ENCODE results near the gene PCSK6.

PCSK6 gene

DNA sequence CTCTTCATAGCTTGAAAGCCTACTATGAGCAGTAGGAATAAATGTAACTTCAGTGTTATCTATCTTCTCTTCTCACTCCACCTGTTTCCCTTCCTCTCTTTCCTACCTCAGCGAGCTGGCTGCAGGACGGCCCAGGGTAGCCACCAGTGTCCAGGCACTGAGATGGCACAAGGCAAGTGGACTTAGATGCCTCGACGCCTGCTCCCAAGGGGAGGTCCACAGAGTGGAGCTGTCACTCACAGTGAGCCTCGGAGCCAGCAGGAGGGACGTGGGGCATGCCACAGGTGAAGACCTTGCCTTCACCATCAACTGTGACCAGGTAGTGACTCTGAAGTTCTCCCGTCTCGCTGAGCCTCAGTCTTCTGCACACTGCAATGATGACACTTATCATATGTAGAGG lies 88.2 kb downstream of the PCSK6 start:
- DNase-seq (no peak), ATAC-seq (no peak)
- Mint-ChIP-seq H3K4me1 (peaks cover 9% of the 10 kb centered on the region), H3K27ac (no peak overlapping the region), H3K36me3 (ENCODE audit: low read depth) (no peaks in the 10 kb centered on the region), H3K4me3 (no peak overlapping the region), H3K9me3 (no peaks in the 10 kb centered on the region), H3K27me3 (peaks cover 17% of the 10 kb centered on the region)

DNA sequence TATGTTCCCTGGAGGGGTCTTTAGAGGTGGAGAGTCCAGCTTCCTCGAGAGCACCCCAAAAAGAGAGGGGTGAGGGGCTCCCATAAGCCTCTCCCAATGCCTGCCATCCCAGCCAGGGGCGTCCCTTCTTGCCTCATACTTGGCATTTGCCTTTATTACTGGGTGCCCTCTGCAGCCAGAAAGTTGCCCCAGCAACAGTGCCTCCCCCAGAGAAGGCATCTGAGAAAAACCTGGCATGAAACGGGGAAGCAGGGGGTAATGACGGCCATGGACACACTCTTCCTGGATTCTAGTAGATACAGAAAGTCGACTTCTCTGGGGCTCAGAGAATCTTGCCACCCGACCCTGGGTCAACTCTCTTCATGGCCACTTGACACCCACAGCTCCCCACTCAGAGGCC lies 90.1 kb downstream of the PCSK6 start:
- DNase-seq: no peak
- Mint-ChIP-seq H3K9me3 (no peaks in the 10 kb centered on the region), H3K4me1 (peaks cover 8% of the 10 kb centered on the region), H3K36me3 (ENCODE audit: low read depth) (no peaks in the 10 kb centered on the region), H3K27me3 (peaks cover 22% of the 10 kb centered on the region), H3K4me3 (no peak overlapping the region), H3K27ac (no peak overlapping the region)
- no peak for ATAC-seq

DNA sequence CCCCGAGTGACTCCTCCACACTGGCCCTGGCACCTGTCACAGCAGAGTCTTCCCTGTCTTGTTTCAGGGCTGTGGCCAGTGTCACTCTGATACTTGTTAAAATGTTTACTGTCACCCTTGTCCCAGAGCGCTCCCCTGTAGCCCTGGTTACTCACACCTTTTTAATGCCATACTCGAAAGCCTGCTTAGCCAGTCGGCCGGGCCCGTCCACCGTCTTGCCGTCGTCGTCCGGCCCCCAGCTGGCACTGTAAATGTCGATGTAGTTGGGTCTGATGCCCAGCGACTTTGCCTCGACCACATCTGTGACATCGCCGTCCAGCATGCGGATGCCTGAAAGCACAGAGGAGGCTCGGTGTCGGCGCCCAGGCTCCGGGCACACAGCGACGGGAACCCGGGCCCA lies 91.3 kb downstream of the PCSK6 start:
- Mint-ChIP-seq H3K36me3 (ENCODE audit: low read depth) (no peaks in the 10 kb centered on the region), H3K27ac (no peak overlapping the region), H3K4me1 (peaks cover 8% of the 10 kb centered on the region), H3K27me3 (peaks cover 22% of the 10 kb centered on the region), H3K4me3 (no peak overlapping the region), H3K9me3 (no peaks in the 10 kb centered on the region)
- DNase-seq (no peak), ATAC-seq (no peak)

DNA sequence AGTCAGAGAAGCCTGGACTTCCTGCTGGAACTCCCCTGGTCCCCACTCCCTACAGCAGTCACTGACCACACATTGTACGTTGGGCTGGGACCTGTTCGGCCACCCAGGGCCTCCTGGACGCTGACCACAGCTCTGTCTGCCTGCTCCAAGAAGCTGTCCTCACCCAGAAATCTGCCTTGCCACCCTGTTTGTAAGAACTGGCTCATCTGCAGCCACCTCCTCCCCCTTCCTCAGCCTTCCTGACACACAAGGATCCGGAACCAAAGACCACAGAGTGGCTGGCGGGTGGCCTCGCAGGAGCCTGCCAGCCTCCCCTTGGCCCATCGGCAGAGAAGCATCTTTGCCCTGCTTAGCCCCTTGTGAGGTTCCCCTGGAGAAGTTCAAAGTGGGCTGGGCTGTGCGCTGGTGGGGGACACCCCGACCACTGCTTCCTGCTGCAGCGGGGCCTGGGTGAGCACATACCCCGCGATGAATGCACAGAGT lies 91.9 kb downstream of the PCSK6 start:
- no peak overlapping the region for H3K4me3 Mint-ChIP-seq
- DNase-seq (no peak), ATAC-seq (no peak)
- no peak overlapping the region for H3K27ac Mint-ChIP-seq
- H3K36me3 Mint-ChIP-seq (ENCODE audit: low read depth): no peaks in the 10 kb centered on the region
- peaks cover 8% of the 10 kb centered on the region for H3K4me1 Mint-ChIP-seq
- peaks cover 22% of the 10 kb centered on the region for H3K27me3 Mint-ChIP-seq
- no peaks in the 10 kb centered on the region for H3K9me3 Mint-ChIP-seq

DNA sequence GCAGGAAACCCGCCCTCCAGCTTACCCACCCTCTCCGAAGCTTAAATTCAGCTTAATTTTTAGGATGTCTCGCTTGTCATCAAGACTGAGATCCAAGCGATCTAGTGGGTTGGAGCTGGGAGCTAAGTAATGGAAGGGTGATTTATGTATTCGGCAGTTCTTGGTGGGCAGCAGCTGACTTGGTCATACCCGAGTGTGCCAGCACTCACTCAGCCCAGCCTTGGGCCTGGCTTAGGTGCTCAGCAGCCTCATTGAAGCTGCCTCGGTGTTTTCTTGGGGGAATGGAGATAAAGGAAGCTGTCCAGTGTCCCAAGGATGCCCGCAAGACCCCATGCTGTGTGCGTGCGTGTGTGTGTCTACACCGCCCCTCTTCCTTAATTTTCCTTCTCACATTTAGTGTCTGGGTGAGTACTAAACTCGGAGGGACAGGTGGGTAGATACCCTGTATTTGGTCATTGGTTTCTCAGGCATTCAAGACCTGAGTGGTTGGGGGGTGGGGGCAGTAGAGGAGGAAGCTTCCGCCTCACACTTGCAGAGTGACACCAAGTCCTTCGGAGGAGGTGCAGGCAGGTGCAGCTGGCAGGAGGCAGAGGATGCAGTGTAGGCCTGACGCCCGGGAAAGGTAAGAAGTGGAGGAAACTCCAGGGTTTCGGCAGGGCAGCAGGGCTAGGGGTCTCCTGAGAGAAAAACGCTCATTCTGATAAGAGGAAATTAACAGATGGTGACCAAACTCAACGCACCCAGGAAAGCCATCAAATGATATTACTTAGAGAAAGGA lies 92.8 kb downstream of the PCSK6 start:
- no peak for DNase-seq

DNA sequence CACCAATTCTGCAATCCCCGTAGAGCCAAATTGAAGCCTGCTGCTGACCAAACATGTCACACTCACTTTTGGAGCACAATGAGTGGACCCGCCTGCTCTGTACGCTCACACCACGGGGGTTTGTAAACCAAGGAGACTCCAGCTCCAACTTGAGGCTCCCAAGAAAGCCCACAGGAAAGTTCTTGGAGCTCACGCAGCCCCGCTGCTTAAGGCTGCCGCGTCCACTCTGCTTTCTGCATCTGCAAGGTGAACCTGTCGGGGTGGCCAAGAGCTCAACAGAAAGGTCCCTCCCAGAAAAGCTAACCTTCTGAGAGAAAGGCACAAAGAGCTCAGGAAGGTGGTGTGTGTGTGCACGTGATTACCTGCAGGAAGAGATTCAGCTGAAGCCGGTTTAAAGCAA lies 94.9 kb downstream of the PCSK6 start:
- no peak for DNase-seq
- H3K36me3 Mint-ChIP-seq (ENCODE audit: low read depth): no peaks in the 10 kb centered on the region
- no peak overlapping the region for H3K4me3 Mint-ChIP-seq
- H3K9me3 Mint-ChIP-seq: no peaks in the 10 kb centered on the region
- peaks cover 21% of the 10 kb centered on the region for H3K27me3 Mint-ChIP-seq
- H3K4me1 Mint-ChIP-seq: peaks cover 14% of the 10 kb centered on the region
- ATAC-seq: no peak
- no peak overlapping the region for H3K27ac Mint-ChIP-seq

More for the DNA sequence above, 92.8 kb downstream of the PCSK6 start:
- Mint-ChIP-seq H3K9me3 (no peaks in the 10 kb centered on the region), H3K4me3 (no peak overlapping the region), H3K27ac (no peak overlapping the region), H3K27me3 (peaks cover 22% of the 10 kb centered on the region), H3K36me3 (ENCODE audit: low read depth) (no peaks in the 10 kb centered on the region), H3K4me1 (peaks cover 13% of the 10 kb centered on the region)
- ATAC-seq: no peak

DNA sequence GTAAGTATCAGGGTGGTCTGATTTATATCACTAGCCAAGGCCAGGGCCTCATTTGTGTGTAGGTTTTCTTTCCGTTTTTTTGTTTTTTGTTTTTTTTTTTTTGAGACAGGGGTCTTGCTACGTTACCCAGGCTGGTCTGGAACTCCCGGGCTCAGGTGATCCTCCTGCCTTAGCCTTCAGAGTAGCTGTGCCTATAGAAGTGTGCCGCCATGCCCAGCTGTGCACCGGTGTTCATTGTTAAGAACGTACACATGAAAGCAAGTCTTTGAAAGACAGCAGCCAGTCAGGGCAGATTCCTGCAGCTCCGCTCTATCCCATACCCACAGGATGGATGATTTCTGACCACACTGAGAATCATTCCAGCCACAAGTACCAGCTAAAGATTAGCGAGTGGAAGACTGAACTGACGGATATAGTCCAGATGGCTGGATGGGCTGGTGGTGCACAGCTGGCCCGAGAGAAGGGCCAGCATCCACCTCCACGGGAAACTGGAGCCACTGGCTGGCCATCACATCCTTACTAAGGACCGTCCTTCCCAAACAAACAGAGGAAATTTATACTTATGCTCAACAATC lies 95.4 kb downstream of the PCSK6 start:
- DNase-seq (no peak), ATAC-seq (no peak)
- Mint-ChIP-seq H3K9me3 (no peaks in the 10 kb centered on the region), H3K4me3 (no peak overlapping the region), H3K27me3 (peaks cover 20% of the 10 kb centered on the region), H3K36me3 (ENCODE audit: low read depth) (no peaks in the 10 kb centered on the region), H3K4me1 (peaks cover 14% of the 10 kb centered on the region), H3K27ac (no peak overlapping the region)

DNA sequence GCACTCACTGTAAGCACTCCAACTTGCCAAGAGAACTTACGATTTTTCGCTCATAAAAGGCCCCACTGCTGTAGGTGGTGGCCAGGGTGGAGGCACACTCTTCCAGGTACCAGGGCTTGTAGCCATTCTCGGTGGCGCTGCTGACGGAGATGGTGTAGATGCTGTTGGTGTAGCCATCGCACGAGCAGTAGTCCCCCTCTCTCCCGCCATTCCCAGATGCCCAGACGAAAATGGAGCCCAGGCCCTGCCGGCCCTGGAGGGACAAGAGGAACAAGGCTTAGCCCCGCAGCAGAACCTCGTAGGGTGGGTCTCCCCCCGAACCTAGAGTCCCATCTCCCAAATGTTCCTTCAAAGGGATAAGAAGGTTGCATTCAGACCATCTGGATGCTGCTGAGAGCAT lies 96.3 kb downstream of the PCSK6 start:
- Mint-ChIP-seq H3K4me3 (no peak overlapping the region), H3K9me3 (no peaks in the 10 kb centered on the region), H3K4me1 (peaks cover 13% of the 10 kb centered on the region), H3K27me3 (peaks cover 18% of the 10 kb centered on the region), H3K36me3 (ENCODE audit: low read depth) (no peaks in the 10 kb centered on the region), H3K27ac (no peak overlapping the region)
- ATAC-seq (no peak), DNase-seq (no peak)

DNA sequence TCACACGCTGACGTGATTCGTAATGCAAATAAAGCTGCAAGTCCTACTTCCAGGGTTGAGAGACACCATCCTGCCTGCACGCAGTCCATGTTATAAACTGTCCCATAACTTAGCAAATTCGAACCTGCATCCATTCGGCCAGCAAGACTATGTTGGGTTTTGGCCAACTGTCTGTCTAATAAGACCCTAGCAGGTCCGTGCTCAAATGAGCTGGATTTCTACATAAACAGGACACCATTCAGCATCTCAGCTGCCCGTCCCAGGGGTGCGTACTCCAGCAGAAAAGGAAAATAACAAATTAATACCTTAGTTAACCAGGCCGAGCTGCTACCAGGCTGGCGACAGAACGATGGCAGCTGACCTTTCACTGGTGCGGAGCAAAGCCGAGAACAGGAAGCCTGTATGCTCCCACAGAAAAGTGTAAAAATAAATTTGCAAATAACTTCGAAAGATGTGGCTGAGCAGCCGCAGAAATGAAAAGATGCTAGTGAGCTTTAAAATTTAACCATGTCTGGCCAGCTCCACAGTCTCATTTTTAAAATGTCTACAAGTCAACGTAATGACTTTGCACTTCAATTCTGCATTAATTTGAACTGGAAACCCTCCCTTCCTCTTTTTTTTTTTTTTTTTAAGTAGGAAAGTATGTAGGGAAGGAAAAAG lies 97.4 kb downstream of the PCSK6 start:
- H3K27ac Mint-ChIP-seq: no peak overlapping the region
- no peak overlapping the region for H3K4me3 Mint-ChIP-seq
- no peaks in the 10 kb centered on the region for H3K9me3 Mint-ChIP-seq
- H3K36me3 Mint-ChIP-seq (ENCODE audit: low read depth): no peaks in the 10 kb centered on the region
- peaks cover 10% of the 10 kb centered on the region for H3K27me3 Mint-ChIP-seq
- ATAC-seq (no peak), DNase-seq (no peak)
- H3K4me1 Mint-ChIP-seq: peaks cover 6% of the 10 kb centered on the region

DNA sequence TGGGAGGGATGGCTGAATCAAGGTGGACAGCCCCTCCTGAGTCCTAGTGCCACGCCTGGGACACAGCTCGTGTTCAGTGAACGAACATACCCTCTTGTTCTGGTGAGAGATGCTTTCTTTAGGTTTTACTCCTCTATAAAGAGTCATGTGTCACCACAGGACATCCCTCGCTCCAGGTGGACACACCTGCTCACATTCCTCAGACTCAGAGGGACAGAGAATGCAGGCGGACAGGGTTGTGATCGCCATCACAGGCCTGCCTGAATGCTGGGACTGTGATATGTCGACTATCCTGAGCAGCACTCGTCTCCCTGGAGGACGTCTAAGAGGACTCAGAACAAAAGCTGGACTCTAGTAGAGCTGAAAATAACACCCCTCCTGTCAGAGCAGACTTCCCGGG lies 98.1 kb downstream of the PCSK6 start:
- H3K27me3 Mint-ChIP-seq: peaks cover 5% of the 10 kb centered on the region
- no peaks in the 10 kb centered on the region for H3K9me3 Mint-ChIP-seq
- ATAC-seq: no peak
- H3K4me1 Mint-ChIP-seq: peaks cover 6% of the 10 kb centered on the region
- H3K36me3 Mint-ChIP-seq (ENCODE audit: low read depth): no peaks in the 10 kb centered on the region
- no peak for DNase-seq
- H3K27ac Mint-ChIP-seq: no peak overlapping the region
- no peak overlapping the region for H3K4me3 Mint-ChIP-seq

DNA sequence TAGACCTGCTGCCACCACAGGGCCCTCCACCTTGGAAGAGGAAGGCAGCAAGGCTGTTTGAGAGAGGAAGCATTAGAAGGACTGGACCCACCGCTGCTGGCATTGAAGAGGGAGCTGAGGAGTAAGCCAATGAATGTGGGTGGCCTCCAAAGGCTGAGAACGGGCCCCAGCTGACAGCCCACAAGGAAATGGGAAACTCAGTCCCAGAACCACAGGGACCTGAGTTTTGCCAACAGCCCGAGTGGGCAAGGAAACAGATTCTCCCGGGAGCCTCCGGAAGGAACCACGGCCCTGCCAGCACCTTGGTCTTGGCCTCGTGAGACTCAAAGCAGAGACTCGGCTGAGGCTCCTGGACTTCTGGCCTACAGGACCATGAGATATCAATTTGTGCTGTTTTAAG lies 99.0 kb downstream of the PCSK6 start:
- no peak for ATAC-seq
- H3K36me3 Mint-ChIP-seq (ENCODE audit: low read depth): no peaks in the 10 kb centered on the region
- no peaks in the 10 kb centered on the region for H3K9me3 Mint-ChIP-seq
- H3K4me1 Mint-ChIP-seq: peaks cover 6% of the 10 kb centered on the region
- H3K4me3 Mint-ChIP-seq: no peak overlapping the region
- no peak overlapping the region for H3K27ac Mint-ChIP-seq
- peaks cover under 1% of the 10 kb centered on the region for H3K27me3 Mint-ChIP-seq
- no peak for DNase-seq

DNA sequence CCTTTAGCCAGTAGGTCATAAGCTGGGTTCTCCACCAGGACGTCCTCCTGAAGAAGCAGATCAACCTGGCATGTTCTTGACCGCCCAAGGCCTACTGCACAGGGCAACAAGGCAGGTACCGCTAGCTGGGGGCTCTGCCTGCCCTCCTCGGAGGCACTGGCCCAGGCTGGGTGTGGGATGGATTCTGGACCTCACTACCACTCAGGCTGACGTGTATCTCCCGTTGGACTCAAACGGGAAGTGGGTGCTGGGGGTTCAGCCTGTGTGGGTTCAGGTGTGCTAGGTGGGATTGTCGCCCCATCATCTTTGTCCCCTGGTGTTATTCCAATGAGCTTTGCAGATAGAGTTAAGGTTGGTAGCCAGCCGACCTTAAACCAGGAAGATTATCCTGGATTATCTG lies 99.4 kb downstream of the PCSK6 start:
- no peak overlapping the region for H3K27ac Mint-ChIP-seq
- H3K27me3 Mint-ChIP-seq: no peaks in the 10 kb centered on the region
- H3K36me3 Mint-ChIP-seq (ENCODE audit: low read depth): no peaks in the 10 kb centered on the region
- H3K4me3 Mint-ChIP-seq: no peak overlapping the region
- H3K4me1 Mint-ChIP-seq: peaks cover 6% of the 10 kb centered on the region
- no peak for DNase-seq
- ATAC-seq: no peak
- no peaks in the 10 kb centered on the region for H3K9me3 Mint-ChIP-seq

DNA sequence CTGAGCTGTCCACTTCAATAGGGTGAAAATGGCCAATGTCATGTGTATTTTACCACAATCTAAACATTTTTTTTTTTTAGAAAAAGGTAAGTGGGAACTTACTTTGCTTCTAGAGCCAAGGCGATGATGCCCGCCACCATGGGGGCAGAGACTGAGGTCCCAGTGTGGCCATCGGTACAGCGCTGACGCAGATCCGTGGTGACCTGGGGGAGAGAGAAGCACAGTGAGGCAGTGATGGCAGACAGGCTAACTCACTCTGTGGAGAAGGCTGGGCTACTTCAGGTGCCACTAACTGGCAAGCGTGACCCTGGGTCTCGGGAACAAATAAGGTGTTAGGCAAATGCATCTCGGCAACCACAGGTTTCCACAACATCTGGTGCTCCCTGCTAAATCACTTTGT lies 100.1 kb downstream of the PCSK6 start:
- H3K9me3 Mint-ChIP-seq: no peaks in the 10 kb centered on the region
- H3K36me3 Mint-ChIP-seq (ENCODE audit: low read depth): no peaks in the 10 kb centered on the region
- ATAC-seq (no peak), DNase-seq (no peak)
- H3K27ac Mint-ChIP-seq: no peak overlapping the region
- no peak overlapping the region for H3K4me3 Mint-ChIP-seq
- H3K4me1 Mint-ChIP-seq: peaks cover 6% of the 10 kb centered on the region
- no peaks in the 10 kb centered on the region for H3K27me3 Mint-ChIP-seq

DNA sequence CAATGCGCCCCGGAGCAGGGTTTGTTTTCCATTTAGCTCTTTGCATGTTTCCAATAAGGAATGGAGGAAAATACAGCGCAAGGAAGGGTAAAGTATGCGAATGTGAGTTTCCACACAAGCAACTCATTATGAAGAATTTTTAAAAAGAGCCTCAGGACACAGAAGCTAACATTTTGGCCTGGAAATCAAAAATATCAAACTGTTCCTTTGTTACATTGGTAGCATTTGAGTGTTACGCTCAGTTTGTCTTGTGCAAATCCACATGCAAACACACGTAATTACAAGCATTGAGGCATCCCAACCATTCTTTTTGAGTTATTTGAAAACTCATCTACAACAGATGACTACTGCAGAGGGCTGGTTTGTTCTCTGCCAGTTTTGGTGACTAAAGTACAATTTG lies 101.5 kb downstream of the PCSK6 start:
- Mint-ChIP-seq H3K4me1 (peaks cover 6% of the 10 kb centered on the region), H3K36me3 (ENCODE audit: low read depth) (no peaks in the 10 kb centered on the region), H3K4me3 (no peak overlapping the region), H3K9me3 (no peaks in the 10 kb centered on the region), H3K27me3 (no peaks in the 10 kb centered on the region), H3K27ac (no peak overlapping the region)
- ATAC-seq (no peak), DNase-seq (no peak)

DNA sequence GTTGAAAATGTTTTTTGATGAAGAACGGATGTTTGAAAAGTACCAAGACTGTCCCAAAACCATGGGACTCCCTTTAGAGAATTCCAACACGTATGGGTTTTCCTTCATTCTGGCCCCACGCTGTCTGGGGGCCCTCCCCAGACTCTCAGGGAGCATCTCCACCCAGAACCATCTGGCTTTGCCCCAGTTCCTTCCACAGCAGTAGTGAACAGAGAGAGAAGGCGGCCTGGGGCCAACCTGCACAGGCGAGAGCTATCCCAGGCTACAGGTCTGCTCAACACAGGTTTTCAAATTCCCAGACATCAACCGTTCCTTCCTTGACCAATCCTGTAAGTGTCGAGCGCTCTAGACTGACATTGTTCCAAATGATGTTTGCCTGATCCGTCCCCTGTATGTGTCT lies 101.9 kb downstream of the PCSK6 start:
- no peak overlapping the region for H3K4me3 Mint-ChIP-seq
- H3K27me3 Mint-ChIP-seq: no peaks in the 10 kb centered on the region
- DNase-seq (no peak), ATAC-seq (no peak)
- peaks cover 6% of the 10 kb centered on the region for H3K4me1 Mint-ChIP-seq
- H3K9me3 Mint-ChIP-seq: no peaks in the 10 kb centered on the region
- no peaks in the 10 kb centered on the region for H3K36me3 Mint-ChIP-seq (ENCODE audit: low read depth)
- H3K27ac Mint-ChIP-seq: no peak overlapping the region

Data from activated naive CD8-positive, alpha-beta T cell treated with anti-CD3 and anti-CD28 coated beads, Interleukin-2, amount 50 U/mL, for 24 hours (primary cell).